Endothelial cell of umbilical vein (primary cell): ENCODE measurements around the gene ZIC2. TPM values are rescaled to one million over a fixed set of nuclear protein-coding genes. Genes with fewer than 3 reads are reported as not detected.
"Not testable (repeated sequence)": the region's sequence is repeated elsewhere in the genome, so short reads cannot be mapped to it uniquely, and the experiment has no call there.

Source experiments
- BruUV-seq: library from RNA; stranded (reverse); fragments of 400-500 nt; replicated peaks from 2 replicates; lab custom pipeline; 2021; lab: Mats Ljungman, UMichigan
- CTCF ChIA-PET: fragments of 300-600, 350-600 bp; sonication (Branson Sonifier 250); formaldehyde crosslinking; loops from one replicate; lab custom pipeline; 2021; ENCODE audit warnings: antibody characterized with exemption, inconsistent platforms; lab: Charles Lee
- POLR2A ChIA-PET: fragments of 300-600, 350-600 bp; sonication (Branson Sonifier 250); formaldehyde crosslinking; loops from one replicate; lab custom pipeline; 2021; ENCODE audit warnings: antibody characterized with exemption, inconsistent platforms; lab: Charles Lee
- DNase-seq: peaks from one replicate; pipeline ENCODE4 v3.0.0-alpha.2; 2011; ENCODE audit warnings: low read depth, low spot score
- FAIRE-seq: peaks from 2 replicates; lab custom pipeline; 2011; peaks lifted over from hg19 to GRCh38; lab: Jason Lieb, UNC
- H2AFZ ChIP-seq: 2 replicates; pipeline ENCODE4 v1.6.0; 2012; ENCODE audit warnings: low read depth, low read length, control low read depth, inconsistent platforms
- H3K27ac ChIP-seq: 2 replicates; pipeline ENCODE4 v1.5.1; 2011; ENCODE audit warnings: low read depth, mild to moderate bottlenecking, control low read depth, low read length, moderate library complexity; ENCODE audit not compliant: insufficient read depth
- H3K27me3 ChIP-seq, 2 experiments: 2 replicates each; pipeline versions ENCODE4 v1.6.0 to v1.6.1; 2011; ENCODE audit warnings: low read length in 2 of 2, mixed read lengths in 1 of 2; ENCODE audit not compliant: control insufficient read depth in 2 of 2, insufficient read depth in 2 of 2
- H3K36me3 ChIP-seq, 2 experiments: 2 replicates in 1 of 2; 3 replicates in 1 of 2; pipeline ENCODE4 v1.5.1; 2011; ENCODE audit warnings: low read length in 2 of 2, mild to moderate bottlenecking in 1 of 2, moderate library complexity in 1 of 2; ENCODE audit not compliant: control insufficient read depth in 2 of 2, insufficient read depth in 2 of 2; ENCODE audit errors: extremely low read depth in 1 of 2
- H3K4me1 ChIP-seq: 3 replicates; pipeline ENCODE4 v1.5.1; 2011; ENCODE audit warnings: mild to moderate bottlenecking, low read length; ENCODE audit not compliant: control insufficient read depth, insufficient read depth; ENCODE audit errors: extremely low read depth
- H3K4me2 ChIP-seq: 2 replicates; pipeline ENCODE4 v1.6.1; 2011; ENCODE audit warnings: low read length, control low read depth, mixed read lengths; ENCODE audit not compliant: insufficient read depth
- H3K4me3 ChIP-seq, 3 experiments: fragments of 200-600 bp in 1 of 3; sonication (generic), shearing (Covaris generic) in 1 of 3; replicated peaks in 1 of 3; 2 replicates each; pipeline ENCODE4 v1.5.1; 2011 to 2016; ENCODE audit warnings: control low read depth in 3 of 3, low read length in 3 of 3, mild to moderate bottlenecking in 2 of 3, inconsistent platforms in 1 of 3, low read depth in 1 of 3, moderate library complexity in 1 of 3; ENCODE audit not compliant: insufficient read depth in 1 of 3
- H3K79me2 ChIP-seq: 2 replicates; pipeline ENCODE4 v1.6.0; 2012; ENCODE audit warnings: low read length, inconsistent platforms; ENCODE audit not compliant: control insufficient read depth, insufficient read depth
- H3K9ac ChIP-seq: replicated peaks from 2 replicates; pipeline ENCODE3; 2011; ENCODE audit warnings: low read length, control low read depth; ENCODE audit not compliant: insufficient read depth; ENCODE audit errors: extremely low read depth
- H3K9me1 ChIP-seq: replicated peaks from 3 replicates; pipeline ENCODE4 v1.6.0; 2011; ENCODE audit warnings: mild to moderate bottlenecking, low read length; ENCODE audit not compliant: control insufficient read depth, insufficient read depth; ENCODE audit errors: extremely low read depth
- H3K9me3 ChIP-seq: replicated peaks from 2 replicates; pipeline ENCODE4 v1.5.1; 2012; ENCODE audit warnings: low read length, inconsistent platforms; ENCODE audit not compliant: control insufficient read depth, insufficient read depth
- H4K20me1 ChIP-seq: replicated peaks from 2 replicates; pipeline ENCODE3; 2011; ENCODE audit warnings: mild to moderate bottlenecking, low read length; ENCODE audit not compliant: control insufficient read depth, insufficient read depth; ENCODE audit errors: extremely low read depth
- EZH2 ChIP-seq: IDR thresholded peaks from 2 replicates; pipeline ENCODE4 v1.6.1; 2012; ENCODE audit warnings: borderline replicate concordance, low read depth, mild to moderate bottlenecking, moderate library complexity, low read length, inconsistent platforms; ENCODE audit not compliant: severe bottlenecking
- POLR2A ChIP-seq: IDR thresholded peaks from 2 replicates; pipeline ENCODE4 v1.6.1; 2012; ENCODE audit warnings: low read depth, mild to moderate bottlenecking, control low read depth, low read length
- POLR2AphosphoS5 ChIP-seq: IDR thresholded peaks from 2 replicates; pipeline ENCODE4 v1.6.1; 2012; ENCODE audit warnings: low read depth, mild to moderate bottlenecking, control low read depth, low read length, moderate library complexity; ENCODE audit not compliant: insufficient read depth
- dilution Hi-C: fragments of 300-500 bp; cut with MboI; formaldehyde crosslinking; loops from one replicate; pipeline ENCODE4 v1.15.0; 2019; ENCODE audit warnings: low sequenced_read_pairs; ENCODE audit not compliant: extremely low pct_ligation_motif_present
- intact Hi-C: fragments of 100-400 bp; cut with micrococcal nuclease; formaldehyde crosslinking; loops from one replicate; pipeline ENCODE4 v1.10.0; 2022
- polyA plus RNA-seq, 4 experiments: library from polyadenylated mRNA; depleted of rRNA in 3 of 4; stranded (reverse) in 3 of 4; unstranded in 1 of 4; fragments of >200 nt; gene quantifications; 2 replicates each; pipeline versions ENCODE4 v1.2.1 to v1.2.3, GENCODE V29; 2011 to 2012; ENCODE audit warnings: missing spikeins in 1 of 4
- total RNA-seq: library from RNA; stranded (reverse); gene quantifications from 2 replicates; pipeline ENCODE4 v1.2.3, GENCODE V29; 2021

The ZIC2 gene
- total and polyA plus RNA-seq, 2 donors (not counting 3 experiments of a cell fraction or from before 2014, with no cell fraction given) = 0.03 TPM; not detected in 1

DNA sequence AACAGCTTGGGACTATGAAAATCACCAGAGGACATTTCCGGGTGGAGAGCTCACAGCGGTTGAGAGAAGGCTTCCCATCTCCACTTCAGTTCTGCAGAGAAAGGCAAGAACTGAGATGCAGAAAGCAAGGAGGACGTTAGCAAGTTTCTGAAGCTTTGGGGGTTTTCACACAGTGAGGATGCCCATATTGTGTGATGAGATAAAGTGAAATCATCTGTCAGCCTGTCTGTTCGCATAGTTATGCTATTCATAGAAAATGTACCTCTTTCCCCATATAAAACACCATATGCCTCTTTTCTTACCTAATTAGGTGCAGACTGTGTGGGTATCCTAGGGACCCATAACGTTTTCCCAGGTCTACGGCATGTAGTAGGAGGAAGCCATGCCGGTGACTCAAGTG, 37.5 kb upstream of the ZIC2 start:
- DNase-seq = no peak
- TF ChIP-seq POLR2AphosphoS5 = no peak
- TF ChIP-seq POLR2A = no peak
- no peak for TF ChIP-seq EZH2
- H3K9me1 ChIP-seq = no peaks in the 10 kb centered on the region
- H3K27me3 ChIP-seq = peaks cover 0 to 1% of the 10 kb centered on the region in 2 experiments
- H3K79me2 ChIP-seq = no peaks in the 10 kb centered on the region
- FAIRE-seq = no peak
- no peak overlapping the region for H3K9ac ChIP-seq
- BruUV-seq = no TSS peak
- H3K4me2 ChIP-seq = no peak overlapping the region
- no peak overlapping the region for H2AFZ ChIP-seq
- no peaks in the 10 kb centered on the region for H3K4me1 ChIP-seq
- no peaks in the 10 kb centered on the region for H3K36me3 ChIP-seq
- ChIA-PET POLR2A (no interaction called here), CTCF (interaction anchor here (1.5 kb wide), 1 partner anchor 291 kb away, joined by 3 read pairs; no protein-coding TSS in a partner anchor)
- intact Hi-C loops = no loop called here
- no peaks in the 10 kb centered on the region for H4K20me1 ChIP-seq
- dilution Hi-C loops = no loop called here
- no peak overlapping the region for H3K4me3 ChIP-seq
- H3K9me3 ChIP-seq = no peaks in the 10 kb centered on the region
- no peak overlapping the region for H3K27ac ChIP-seq

DNA sequence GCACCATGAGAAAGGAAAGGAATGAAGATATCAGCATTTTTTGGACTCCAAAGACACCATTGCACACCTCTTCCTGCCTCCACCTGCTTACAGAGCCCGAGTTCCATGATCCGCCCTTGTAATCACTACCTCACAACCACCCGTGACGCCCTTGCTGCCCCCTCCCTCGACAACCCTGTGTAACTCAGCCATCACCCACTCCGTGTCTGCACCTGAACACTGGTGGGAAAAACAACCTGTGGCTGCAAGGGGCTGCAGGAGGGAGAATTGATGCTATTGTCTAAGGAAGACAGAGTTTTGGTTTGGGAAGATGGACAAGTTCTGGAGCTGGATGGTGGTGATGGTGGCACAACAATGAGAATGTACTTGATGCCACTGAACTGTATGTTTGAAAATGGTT, 37.0 kb upstream of the ZIC2 start:
- intact Hi-C loops = no loop called here
- CTCF ChIA-PET = interaction anchor here (1.5 kb wide), 1 partner anchor 291 kb away, joined by 3 read pairs; no protein-coding TSS in a partner anchor
- Histone ChIP-seq H3K27me3 (peaks cover 0 to 3% of the 10 kb centered on the region in 2 experiments), H3K9me3 (no peaks in the 10 kb centered on the region), H2AFZ (no peak overlapping the region), H3K27ac (no peak overlapping the region), H3K79me2 (no peaks in the 10 kb centered on the region), H3K4me2 (no peak overlapping the region), H3K4me3 (no peak overlapping the region), H4K20me1 (no peaks in the 10 kb centered on the region), H3K9me1 (no peaks in the 10 kb centered on the region), H3K36me3 (no peaks in the 10 kb centered on the region), H3K9ac (no peak overlapping the region), H3K4me1 (no peaks in the 10 kb centered on the region)
- DNase-seq (no peak), FAIRE-seq (no peak)
- POLR2A ChIA-PET = no interaction called here
- dilution Hi-C loops = no loop called here
- no TSS peak for BruUV-seq
- no peak for TF ChIP-seq EZH2

DNA sequence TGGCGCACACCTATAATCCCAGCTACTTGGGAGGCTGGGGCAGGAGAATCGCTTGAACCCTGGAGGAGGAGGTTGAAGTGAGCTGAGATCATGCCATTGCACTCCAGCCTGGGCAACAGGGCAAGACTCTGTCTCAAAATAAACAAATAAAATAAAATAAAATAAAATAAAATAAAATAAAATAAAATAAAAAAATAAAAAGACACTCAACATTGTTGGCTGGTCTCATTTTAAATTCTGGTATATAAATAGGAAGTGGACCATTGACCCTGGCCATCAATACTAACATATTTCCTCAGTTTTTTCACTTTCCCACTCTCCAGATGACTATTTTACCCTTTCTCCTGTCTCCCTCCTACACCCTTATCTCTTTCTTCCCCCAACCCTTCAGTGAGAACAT, 36.1 kb upstream of the ZIC2 start:
- H2AFZ ChIP-seq, POLR2A ChIA-PET, BruUV-seq, dilution Hi-C loops, FAIRE-seq, H3K9me3 ChIP-seq, H3K4me1 ChIP-seq, H3K9ac ChIP-seq, H4K20me1 ChIP-seq, H3K27me3 ChIP-seq, intact Hi-C loops, H3K27ac ChIP-seq, H3K36me3 ChIP-seq, H3K9me1 ChIP-seq, H3K79me2 ChIP-seq, DNase-seq, H3K4me3 ChIP-seq, H3K4me2 ChIP-seq: not testable (repeated sequence)
- CTCF ChIA-PET = interaction anchor here (1.5 kb wide), 1 partner anchor 290 kb away, joined by 3 read pairs; no protein-coding TSS in a partner anchor
